SK-N-SH (cell line): ENCODE results near the gene METTL15. TPM values are rescaled to one million over a fixed set of nuclear protein-coding genes. Genes with fewer than 3 reads are reported as not detected.
"Not testable (repeated sequence)": the region's sequence is repeated elsewhere in the genome, so short reads cannot be mapped to it uniquely, and the experiment has no call there.

Experiments
- CTCF ChIA-PET: fragments of 300-600, 350-600 bp; formaldehyde crosslinking; extraction: SDS; loops from one replicate; lab custom pipeline; 2021; lab: Yijun Ruan, JAX
- POLR2A ChIA-PET: fragments of 350-600 bp; sonication (Branson Sonifier 250); formaldehyde crosslinking; extraction: SDS; loops from one replicate; lab custom pipeline; 2020; ENCODE audit warnings: antibody characterized with exemption, inconsistent platforms; lab: Yijun Ruan, JAX
- DNase-seq: peaks from one replicate; pipeline ENCODE4 v3.0.0; 2012
- H2AFZ ChIP-seq: fragments of 200-600 bp; sonication (generic); 2 replicates; pipeline ENCODE4 v1.8.1; 2016; ENCODE audit warnings: antibody characterized with exemption, mild to moderate bottlenecking, low read depth
- H3F3A ChIP-seq: fragments of 200-600 bp; sonication (generic); replicated peaks from 2 replicates; pipeline ENCODE3; 2016; ENCODE audit warnings: antibody characterized with exemption, mild to moderate bottlenecking; ENCODE audit not compliant: insufficient read depth
- H3K27ac ChIP-seq, 2 experiments: fragments of 200-500 bp in 1 of 2; fragments of 200-600 bp in 1 of 2; sonication (Bioruptor generic) in 1 of 2; sonication (generic), shearing (Covaris generic) in 1 of 2; 2 replicates each; pipeline versions ENCODE4 v1.5.1 to v1.6.1; 2014 to 2016; ENCODE audit warnings: low read depth in 2 of 2, inconsistent platforms in 1 of 2, low read length in 1 of 2, mild to moderate bottlenecking in 1 of 2, mixed read lengths in 1 of 2
- H3K27me3 ChIP-seq: fragments of 200-600 bp; sonication (generic), shearing (Covaris generic); 2 replicates; pipeline ENCODE4 v1.6.1; 2016; ENCODE audit warnings: mixed run types; ENCODE audit not compliant: insufficient read depth
- H3K36me3 ChIP-seq, 2 experiments: fragments of 200-500 bp in 1 of 2; fragments of 200-600 bp in 1 of 2; sonication (Bioruptor generic) in 1 of 2; sonication (generic) in 1 of 2; replicated peaks in 1 of 2; 2 replicates each; pipeline versions ENCODE3 to v1.5.1; 2014 to 2016; ENCODE audit warnings: low read length in 1 of 2, mild to moderate bottlenecking in 1 of 2; ENCODE audit not compliant: insufficient read depth in 2 of 2, control insufficient read depth in 1 of 2
- H3K4me1 ChIP-seq, 2 experiments: fragments of 200-500 bp in 1 of 2; fragments of 200-600 bp in 1 of 2; sonication (Bioruptor generic) in 1 of 2; sonication (generic), shearing (Covaris generic) in 1 of 2; 2 replicates each; pipeline versions ENCODE4 v1.5.1 to v1.6.1; 2014 to 2016; ENCODE audit warnings: low read depth in 1 of 2, low read length in 1 of 2, mixed run types in 1 of 2; ENCODE audit not compliant: insufficient read depth in 2 of 2, control insufficient read depth in 1 of 2
- H3K4me2 ChIP-seq: fragments of 200-600 bp; sonication (generic), shearing (Covaris generic); 2 replicates; pipeline ENCODE4 v1.6.1; 2017; ENCODE audit warnings: mixed run types
- H3K4me3 ChIP-seq, 2 experiments: fragments of 200-500 bp in 1 of 2; fragments of 200-600 bp in 1 of 2; sonication (Bioruptor generic) in 1 of 2; sonication (generic), shearing (Covaris generic) in 1 of 2; 2 replicates each; pipeline versions ENCODE4 v1.5.1 to v1.8.1; 2014 to 2016; ENCODE audit warnings: low read depth in 2 of 2, inconsistent platforms in 1 of 2, low read length in 1 of 2, mild to moderate bottlenecking in 1 of 2, mixed read lengths in 1 of 2, moderate library complexity in 1 of 2
- H3K79me2 ChIP-seq: fragments of 200-600 bp; sonication (generic); 2 replicates; pipeline ENCODE4 v1.8.1; 2017; ENCODE audit warnings: mild to moderate bottlenecking; ENCODE audit not compliant: insufficient read depth
- H3K9ac ChIP-seq: fragments of 200-600 bp; sonication (generic); 2 replicates; pipeline ENCODE4 v1.6.1; 2017; ENCODE audit warnings: mixed run types
- H3K9me2 ChIP-seq: fragments of 200-600 bp; sonication (generic); 2 replicates; pipeline ENCODE4 v1.6.1; 2017; ENCODE audit warnings: mixed run types
- H3K9me3 ChIP-seq: fragments of 200-600 bp; sonication (generic); 2 replicates; pipeline ENCODE4 v1.6.1; 2017; ENCODE audit warnings: mixed run types, mild to moderate bottlenecking, moderate library complexity
- H4K20me1 ChIP-seq: fragments of 200-600 bp; sonication (generic); 2 replicates; pipeline ENCODE4 v1.6.1; 2017; ENCODE audit warnings: mild to moderate bottlenecking, mixed run types; ENCODE audit not compliant: insufficient read depth
- EP300 ChIP-seq, 2 experiments: IDR thresholded peaks; 2 replicates each; pipeline versions ENCODE4 v1.4.0 to v1.6.1; 2012; ENCODE audit warnings: borderline replicate concordance in 1 of 2, low read depth in 1 of 2, low read length in 1 of 2
- EZH2phosphoT487 ChIP-seq: fragments of 200-600 bp; sonication (generic); IDR thresholded peaks from 2 replicates; pipeline ENCODE4 v1.6.1; 2017; ENCODE audit warnings: low read depth, mixed run types, mild to moderate bottlenecking, antibody characterized with exemption, moderate library complexity, borderline replicate concordance
- FOXJ3 ChIP-seq: sonication (generic); formaldehyde crosslinking; IDR thresholded peaks from 2 replicates; pipeline ENCODE4 v1.5.1; 2020; ENCODE audit warnings: mild to moderate bottlenecking, missing genetic modification reagents
- FOXM1 ChIP-seq: IDR thresholded peaks from 2 replicates; pipeline ENCODE4 v1.4.0; 2012; ENCODE audit warnings: low read depth, mild to moderate bottlenecking
- GABPA ChIP-seq: IDR thresholded peaks from 2 replicates; pipeline ENCODE4 v1.4.0; 2012; ENCODE audit warnings: low read depth, mild to moderate bottlenecking
- IRF3 ChIP-seq: fragments of 150-350 bp; IDR thresholded peaks from 2 replicates; pipeline ENCODE4 v1.6.1; 2016; ENCODE audit warnings: mild to moderate bottlenecking, low read depth, low read length
- MAX ChIP-seq: IDR thresholded peaks from 2 replicates; pipeline ENCODE4 v1.4.0; 2012; ENCODE audit warnings: low read depth
- MXI1 ChIP-seq: IDR thresholded peaks from 2 replicates; pipeline ENCODE4 v1.6.1; 2012; ENCODE audit warnings: mild to moderate bottlenecking, low read depth, low read length, improper control_type of control experiment
- NRF1 ChIP-seq: IDR thresholded peaks from 2 replicates; pipeline ENCODE4 v1.6.1; 2012; ENCODE audit warnings: low read depth, mild to moderate bottlenecking, low read length
- PBX3 ChIP-seq: IDR thresholded peaks from 2 replicates; pipeline ENCODE4; 2012
- RCOR1 ChIP-seq: fragments of 150-350 bp; IDR thresholded peaks from 2 replicates; pipeline ENCODE4 v1.6.1; 2017; ENCODE audit warnings: antibody characterized with exemption, low read length
- REST ChIP-seq: IDR thresholded peaks from 2 replicates; pipeline ENCODE4 v1.6.1; 2012; ENCODE audit warnings: mild to moderate bottlenecking, low read depth, low read length, moderate library complexity
- RFX5 ChIP-seq: IDR thresholded peaks from 2 replicates; pipeline ENCODE4 v1.6.1; 2012; ENCODE audit warnings: mild to moderate bottlenecking, improper control_type of control experiment, low read length
- SMC3 ChIP-seq: IDR thresholded peaks from 2 replicates; pipeline ENCODE4 v1.6.1; 2012; ENCODE audit warnings: low read depth, low read length, improper control_type of control experiment
- TAF1 ChIP-seq: IDR thresholded peaks from 2 replicates; pipeline ENCODE4 v1.6.1; 2012; ENCODE audit warnings: low read depth, mild to moderate bottlenecking, low read length, moderate library complexity, borderline replicate concordance
- TCF12 ChIP-seq: IDR thresholded peaks from 2 replicates; pipeline ENCODE4 v1.4.0; 2012
- TEAD4 ChIP-seq: IDR thresholded peaks from 2 replicates; pipeline ENCODE4 v1.4.0; 2012; ENCODE audit warnings: mild to moderate bottlenecking, borderline replicate concordance; ENCODE audit not compliant: insufficient read depth
- USF1 ChIP-seq: IDR thresholded peaks from 2 replicates; pipeline ENCODE4 v1.4.0; 2012; ENCODE audit warnings: low read depth, borderline replicate concordance
- USF2 ChIP-seq: fragments of 150-350 bp; IDR thresholded peaks from 2 replicates; pipeline ENCODE4 v1.6.1; 2017; ENCODE audit warnings: antibody characterized with exemption, low read length, low read depth, borderline replicate concordance
- ZBTB33 ChIP-seq: IDR thresholded peaks from 2 replicates; pipeline ENCODE4 v1.4.0; 2012; ENCODE audit warnings: low read depth, borderline replicate concordance
- WGBS: methylation state at CpG from one replicate; pipeline ENCODE4 v1.1.6; 2017; ENCODE audit warnings: low lambda C conversion rate; 5-methylcytosine and 5-hydroxymethylcytosine counted together
- polyA plus RNA-seq, 3 experiments: library from polyadenylated mRNA; depleted of rRNA; stranded (reverse); fragments of >200 nt; gene quantifications; 2 replicates each; pipeline ENCODE4 v1.2.3, GENCODE V29; 2012

The METTL15 gene
- polyA plus RNA-seq, 1 of the 3 experiments (the other 2 are of a cell fraction), result 4.7 TPM

GRCh38 chr11:28323621-28324020, 215.4 kb downstream of the METTL15 start:
- Histone ChIP-seq H3K4me1 (no peaks in the 10 kb centered on the region), H3K79me2 (no peaks in the 10 kb centered on the region), H2AFZ (no peak overlapping the region), H3K9me2 (no peaks in the 10 kb centered on the region), H3K9me3 (0 out of 2 replicates have a peak, but pooled peaks cover 5% of the 10 kb centered on the region), H3K4me3 (no peak overlapping the region), H4K20me1 (no peaks in the 10 kb centered on the region), H3K27me3 (no peaks in the 10 kb centered on the region), H3K36me3 (peaks cover 0 to 24% of the 10 kb centered on the region in 2 experiments), H3K4me2 (no peak overlapping the region), H3K27ac (no peak overlapping the region), H3F3A (peaks cover 10% of the 10 kb centered on the region), H3K9ac (no peak overlapping the region)
- ChIA-PET CTCF (no interaction called here), POLR2A (no interaction called here)
- no peak for TF ChIP-seq IRF3
- TF ChIP-seq USF2, result no peak
- TF ChIP-seq FOXJ3 (CRISPR knock-in tag), result no peak
- no peak for TF ChIP-seq EZH2phosphoT487
- no peak for TF ChIP-seq MXI1
- no peak for TF ChIP-seq TAF1
- TF ChIP-seq GABPA, result no peak
- no peak for TF ChIP-seq TCF12
- no peak for TF ChIP-seq REST
- no peak for TF ChIP-seq EP300 (IDR thresholded peaks at IDR 0.05; ENCODE audit: borderline replicate concordance in 1 of 2, low read depth in 1 of 2, low read length in 1 of 2)
- no peak for TF ChIP-seq PBX3
- no peak for TF ChIP-seq NRF1
- TF ChIP-seq SMC3, result no peak
- TF ChIP-seq RCOR1, result no peak
- no peak for TF ChIP-seq ZBTB33
- no peak for TF ChIP-seq TEAD4
- TF ChIP-seq USF1, result no peak
- no peak for TF ChIP-seq FOXM1
- no peak for TF ChIP-seq RFX5
- no peak for TF ChIP-seq MAX
- DNase-seq, result no peak

- H2AFZ ChIP-seq, POLR2A ChIA-PET, H3K9me3 ChIP-seq, DNase-seq, H3K4me2 ChIP-seq, H4K20me1 ChIP-seq, H3K9me2 ChIP-seq, H3K79me2 ChIP-seq, H3K4me1 ChIP-seq, CTCF ChIA-PET, H3K27ac ChIP-seq, H3K27me3 ChIP-seq, H3K4me3 ChIP-seq, H3K9ac ChIP-seq: not testable (repeated sequence)
- Histone ChIP-seq H3F3A (peaks cover 19% of the 10 kb centered on the region), H3K36me3 (peaks cover 0 to 21% of the 10 kb centered on the region in 2 experiments)
- 96% methylated on average over 4 of the region's 4 CpGs for WGBS
These were observed 224.2 kb downstream of the METTL15 start for GRCh38 chr11:28332393-28332792.
